ENCODE data around the gene RGS7. TPM values are rescaled to one million over a fixed set of nuclear protein-coding genes. Genes with fewer than 3 reads are reported as not detected.

RGS7 gene
- total RNA-seq, 1 experiment from 2014 or later = 1.5 TPM

DNA sequence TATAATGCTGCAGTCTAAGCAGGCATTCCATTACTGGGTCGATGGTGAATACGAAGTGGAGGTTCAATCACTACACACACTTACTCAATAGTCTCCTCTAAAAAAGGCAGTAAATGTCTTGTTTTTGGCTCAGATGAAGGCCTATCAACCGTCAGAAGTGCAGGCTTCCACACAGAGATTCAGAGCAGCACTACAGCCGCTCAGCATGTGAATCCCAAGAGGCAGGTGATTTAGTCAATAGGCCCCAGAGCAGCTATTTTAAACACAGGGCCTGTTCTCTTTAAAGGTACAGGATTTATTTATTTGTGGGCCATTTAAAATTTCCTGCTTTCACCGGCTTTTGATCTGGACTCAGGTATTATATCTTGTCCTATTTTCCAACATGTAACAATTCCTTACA, 293.7 kb downstream of the RGS7 start:
- Histone ChIP-seq H3K4ac (ENCODE audit: low read depth, low read length) (no peak overlapping the region), H3K23ac (ENCODE audit: insufficient read length, low read depth, low read length) (no peak overlapping the region), H2BK20ac (ENCODE audit: low read depth, low read length, poor library complexity, severe bottlenecking) (no peak overlapping the region), H4K5ac (ENCODE audit: insufficient read length, low read depth, low read length) (no peak overlapping the region), H3K4me1 (ENCODE audit: insufficient read depth, low read length) (peaks cover 8% of the 10 kb centered on the region; the same call in 1 of the 2 replicates), H3T11ph (ENCODE audit: low read length) (no peak overlapping the region), H2BK5ac (ENCODE audit: insufficient read length, low read length) (no peak overlapping the region), H3K79me2 (ENCODE audit: insufficient read depth, low read length) (no peaks in the 10 kb centered on the region), H4K8ac (replicated peaks; ENCODE audit: insufficient read length, low read depth, low read length) (no peak overlapping the region), H3K56ac (ENCODE audit: insufficient read length, low read depth, low read length) (no peak overlapping the region), H3K27ac (ENCODE audit: insufficient read length, low read depth, low read length) (no peak overlapping the region), H4K91ac (ENCODE audit: insufficient read length, low read depth, low read length) (no peak overlapping the region), H3K23me2 (ENCODE audit: insufficient read length, low read depth, low read length, poor library complexity, severe bottlenecking) (no peaks in the 10 kb centered on the region), H4K20me1 (ENCODE audit: control insufficient read depth, insufficient read depth, insufficient read length) (no peaks in the 10 kb centered on the region), H3K9ac (ENCODE audit: extremely low read depth, insufficient read length, low read length) (no peak overlapping the region), H2BK12ac (ENCODE audit: insufficient read length, low read depth, low read length) (no peak overlapping the region), H3K79me1 (ENCODE audit: insufficient read depth, low read depth, low read length, poor library complexity, severe bottlenecking) (no peaks in the 10 kb centered on the region), H2AK5ac (ENCODE audit: insufficient read length, low read length) (no peak overlapping the region), H3K9me3 (ENCODE audit: control insufficient read depth, low read depth, low read length) (no peaks in the 10 kb centered on the region), H3K27me3 (ENCODE audit: insufficient read depth, low read length) (no peaks in the 10 kb centered on the region), H3K14ac (ENCODE audit: insufficient read depth, low read length) (no peak overlapping the region), H2AFZ (ENCODE audit: low read length) (no peak overlapping the region), H2BK120ac (ENCODE audit: low read depth, low read length, poor library complexity, severe bottlenecking) (no peak overlapping the region), H3K4me2 (ENCODE audit: insufficient read depth, insufficient read length, low read length) (no peak overlapping the region), H2BK15ac (ENCODE audit: low read depth, low read length) (no peak overlapping the region), H3K18ac (ENCODE audit: insufficient read length, low read depth, low read length) (no peak overlapping the region)
- no peak for DNase-seq
- no peak for TF ChIP-seq CTCF (conservative IDR thresholded peaks at IDR 0.05)
- H3K36me3 Mint-ChIP-seq (ENCODE audit: insufficient read depth in 1 of 3, low read depth in 3 of 3) = no peaks in the 10 kb centered on the region
- whole genome bisulfite sequencing (ENCODE audit: extremely low coverage, insufficient read length, low lambda C conversion rate) = no CpG with 5 or more reads among the region's 5 CpGs
- H3K9me3 Mint-ChIP-seq = no peaks in the 10 kb centered on the region
- H3K27ac Mint-ChIP-seq = peak overlapping the region in 1 of 3 experiments; percentile 12; a peak in 1 of 7 replicates
- H3K4me1 Mint-ChIP-seq = peaks cover 25 to 26% of the 10 kb centered on the region in 2 experiments
- H3K27me3 Mint-ChIP-seq (ENCODE audit: low read depth) = no peaks in the 10 kb centered on the region
- H3K4me3 Mint-ChIP-seq = no peak overlapping the region
